Left ventricle myocardium inferior (tissue), 1 donor: ENCODE results near the gene APBA1. TPM values are rescaled to one million over a fixed set of nuclear protein-coding genes. Genes with fewer than 3 reads are reported as not detected.

ENCODE experiments used
- DNase-seq: peaks from one replicate; pipeline ENCODE4 v3.0.0-alpha.2; 2020
- H3K27ac ChIP-seq: fragments of 200-600 bp; replicated peaks from 2 replicates; pipeline ENCODE4 v1.8.0; 2021
- H3K27me3 ChIP-seq: fragments of 200-600 bp; 2 replicates; pipeline ENCODE4 v1.8.0; 2021; ENCODE audit warnings: low read depth
- H3K36me3 ChIP-seq: fragments of 200-600 bp; 2 replicates; pipeline ENCODE4 v1.8.0; 2021
- H3K4me1 ChIP-seq: fragments of 200-600 bp; 2 replicates; pipeline ENCODE4 v1.8.0; 2021
- H3K4me3 ChIP-seq: fragments of 200-600 bp; 2 replicates; pipeline ENCODE4 v1.8.0; 2021; ENCODE audit warnings: mild to moderate bottlenecking, moderate library complexity
- H3K9me3 ChIP-seq: fragments of 200-600 bp; replicated peaks from 2 replicates; pipeline ENCODE4 v1.8.0; 2021
- CTCF ChIP-seq: fragments of 200-600 bp; IDR thresholded peaks from 2 replicates; pipeline ENCODE4 v1.8.0; 2021; ENCODE audit warnings: antibody characterized with exemption, mild to moderate bottlenecking, borderline replicate concordance
- intact Hi-C: fragments of 100-400 bp; cut with micrococcal nuclease; formaldehyde crosslinking; loops from one replicate; pipeline ENCODE4 v1.11.0; 2022
- total RNA-seq: library from RNA; stranded (reverse); fragmentation: NEBNext Ultra II Directional; extraction: Animal tissue kit (Norgen Biotek cat#: 25700); gene quantifications from one replicate; pipeline ENCODE4 v1.2.1, GENCODE V29; 2021
- donor health status: DM: no; HTN: yes; CAD: no; lungs with severe emphysema.

APBA1 gene
- total RNA-seq, 1 donor from 2014 or later: 3.0 TPM

- H3K27me3 ChIP-seq: no peaks in the 10 kb centered on the region
- no peak overlapping the region for H3K4me3 ChIP-seq
- H3K9me3 ChIP-seq: peaks cover 5% of the 10 kb centered on the region
- peaks cover 19% of the 10 kb centered on the region for H3K4me1 ChIP-seq
- no peak for DNase-seq
- TF ChIP-seq CTCF: no peak
- intact Hi-C loops: no loop called here
- H3K36me3 ChIP-seq: no peaks in the 10 kb centered on the region
- no peak overlapping the region for H3K27ac ChIP-seq
These were observed 95.0 kb downstream of the APBA1 start for GRCh38 chr9:69577123-69577522.

DNA sequence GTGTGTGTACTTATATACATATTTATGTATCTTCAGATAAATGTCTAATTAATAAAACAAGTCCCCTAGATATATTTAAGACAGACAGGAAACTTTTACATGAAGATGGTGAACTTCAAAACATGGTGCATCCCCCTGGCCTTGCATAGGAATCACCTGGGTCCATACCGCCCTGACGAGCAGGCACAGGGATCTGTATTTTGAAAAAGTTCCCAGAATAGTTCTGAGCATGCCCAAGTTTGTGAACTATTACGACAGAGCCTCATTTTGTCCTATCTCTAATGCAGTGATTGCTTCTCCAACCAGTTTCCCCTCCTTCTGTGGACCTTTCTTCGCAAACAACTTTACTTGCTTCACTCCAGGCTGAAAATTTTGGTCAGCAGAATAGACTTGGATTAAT lies 98.1 kb downstream of the APBA1 start:
- Histone ChIP-seq H3K4me3 (no peak overlapping the region), H3K36me3 (no peaks in the 10 kb centered on the region), H3K9me3 (peaks cover 5% of the 10 kb centered on the region), H3K27ac (no peak overlapping the region), H3K27me3 (no peaks in the 10 kb centered on the region), H3K4me1 (peaks cover 8% of the 10 kb centered on the region)
- intact Hi-C loops: no loop called here
- DNase-seq: no peak
- TF ChIP-seq CTCF: no peak

GRCh38 chr9:69573651-69574050 lies 98.5 kb downstream of the APBA1 start:
- TF ChIP-seq CTCF: no peak
- peaks cover 8% of the 10 kb centered on the region for H3K4me1 ChIP-seq
- H3K4me3 ChIP-seq: no peak overlapping the region
- no peak overlapping the region for H3K27ac ChIP-seq
- DNase-seq: no peak
- H3K36me3 ChIP-seq: no peaks in the 10 kb centered on the region
- intact Hi-C loops: no loop called here
- H3K9me3 ChIP-seq: peaks cover 5% of the 10 kb centered on the region
- no peaks in the 10 kb centered on the region for H3K27me3 ChIP-seq

GRCh38 chr9:69572611-69573010 lies 99.6 kb downstream of the APBA1 start:
- intact Hi-C loops: no loop called here
- Histone ChIP-seq H3K4me1 (peaks cover 8% of the 10 kb centered on the region), H3K9me3 (peaks cover 5% of the 10 kb centered on the region), H3K36me3 (no peaks in the 10 kb centered on the region), H3K4me3 (no peak overlapping the region), H3K27ac (no peak overlapping the region), H3K27me3 (no peaks in the 10 kb centered on the region)
- DNase-seq: no peak
- no peak for TF ChIP-seq CTCF

DNA sequence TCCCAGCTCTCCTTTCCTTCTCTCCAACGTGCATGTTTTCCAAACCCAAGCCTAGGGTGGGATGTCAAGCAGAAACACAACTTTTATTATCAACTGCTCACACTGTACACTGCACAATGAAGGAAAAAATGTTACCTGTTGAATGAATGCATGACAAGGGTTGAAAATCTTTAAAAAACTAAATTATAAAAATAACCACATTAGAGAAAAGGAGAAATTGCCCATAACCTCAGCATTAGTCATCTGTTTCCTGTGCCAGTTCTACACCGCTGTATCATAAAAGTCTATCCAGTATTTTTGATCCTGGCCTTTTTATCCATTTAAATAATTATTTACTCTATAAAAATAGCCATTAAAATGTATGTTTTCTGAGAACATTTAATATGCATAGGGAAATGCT lies 101.1 kb downstream of the APBA1 start:
- intact Hi-C loops: no loop called here
- Histone ChIP-seq H3K9me3 (peaks cover 5% of the 10 kb centered on the region), H3K4me1 (peaks cover 8% of the 10 kb centered on the region), H3K27me3 (no peaks in the 10 kb centered on the region), H3K27ac (no peak overlapping the region), H3K4me3 (no peak overlapping the region), H3K36me3 (no peaks in the 10 kb centered on the region)
- no peak for DNase-seq
- no peak for TF ChIP-seq CTCF
